ENCODE measurements around the gene ARPC1B. TPM values are rescaled to one million over a fixed set of nuclear protein-coding genes. Genes with fewer than 3 reads are reported as not detected.

ARPC1B gene
- total and polyA plus RNA-seq, 2 experiments from 2014 or later: 485 to 599 TPM

- Histone ChIP-seq H3K36me3 (ENCODE audit: low read depth) (peaks cover 32% of the 10 kb centered on the region), H3K27me3 (replicated peaks; ENCODE audit: insufficient read depth) (no peaks in the 10 kb centered on the region), H3K79me2 (ENCODE audit: insufficient read depth) (peaks cover 6% of the 10 kb centered on the region; the same call in 1 of the 2 replicates), H3K9me3 (ENCODE audit: low read depth) (no peaks in the 10 kb centered on the region), H4K20me1 (ENCODE audit: insufficient read depth) (no peaks in the 10 kb centered on the region), H3K4me3 (no peak overlapping the region), H3K27ac (no peak overlapping the region), H2AFZ (no peak overlapping the region), H3K9me2 (ENCODE audit: insufficient read depth) (no peaks in the 10 kb centered on the region), H3K4me2 (ENCODE audit: unreplicated experiment) (no peak overlapping the region), H3F3A (ENCODE audit: insufficient read depth) (peaks cover 38% of the 10 kb centered on the region), H3K4me1 (ENCODE audit: insufficient read depth) (peaks cover 11% of the 10 kb centered on the region), H3K9ac (no peak overlapping the region)
- TF ChIP-seq EZH2 (IDR thresholded peaks at IDR 0.05; ENCODE audit: insufficient read depth, poor library complexity, severe bottlenecking) (no peak), EZH2phosphoT487 (IDR thresholded peaks at IDR 0.05; ENCODE audit: insufficient read depth, low read depth) (no peak)
- WGBS, 2 experiments (ENCODE audit: low coverage in 1 of 2, low lambda C conversion rate in 2 of 2, missing lambda C conversion rate in 2 of 2): 77 to 84% methylated on average over 10 to 11 of the region's 11 CpGs
- in situ Hi-C loops (cut with MboI): no loop called here
- DNase-seq: no peak
These were observed 7.9 kb upstream of the ARPC1B start for GRCh38 chr7:99366646-99367045.

GRCh38 chr7:99368750-99369389, 5.7 kb upstream of the ARPC1B start:
- in situ Hi-C loops (cut with MboI): no loop called here
- H3K9me2 ChIP-seq (ENCODE audit: insufficient read depth): no peaks in the 10 kb centered on the region
- 92 to 95% methylated on average over 13 of the region's 13 CpGs for WGBS, 2 experiments (ENCODE audit: low coverage in 1 of 2, low lambda C conversion rate in 2 of 2, missing lambda C conversion rate in 2 of 2)
- H4K20me1 ChIP-seq (ENCODE audit: insufficient read depth): no peaks in the 10 kb centered on the region
- H2AFZ ChIP-seq: no peak overlapping the region
- peaks cover 24% of the 10 kb centered on the region for H3F3A ChIP-seq (ENCODE audit: insufficient read depth)
- H3K9ac ChIP-seq: no peak overlapping the region
- no peaks in the 10 kb centered on the region for H3K27me3 ChIP-seq (replicated peaks; ENCODE audit: insufficient read depth)
- H3K36me3 ChIP-seq (ENCODE audit: low read depth): peaks cover 23% of the 10 kb centered on the region; the same call in 1 of the 2 replicates
- DNase-seq: no peak
- peaks cover 7% of the 10 kb centered on the region for H3K4me1 ChIP-seq (ENCODE audit: insufficient read depth)
- no peak overlapping the region for H3K4me3 ChIP-seq
- H3K27ac ChIP-seq: no peak overlapping the region
- no peak overlapping the region for H3K4me2 ChIP-seq (ENCODE audit: unreplicated experiment)
- peaks cover 6% of the 10 kb centered on the region; the same call in 1 of the 2 replicates for H3K79me2 ChIP-seq (ENCODE audit: insufficient read depth)
- TF ChIP-seq EZH2 (IDR thresholded peaks at IDR 0.05; ENCODE audit: insufficient read depth, poor library complexity, severe bottlenecking): no peak
- TF ChIP-seq EZH2phosphoT487 (IDR thresholded peaks at IDR 0.05; ENCODE audit: insufficient read depth, low read depth): no peak
- no peaks in the 10 kb centered on the region for H3K9me3 ChIP-seq (ENCODE audit: low read depth)

GRCh38 chr7:99369767-99370391, 4.7 kb upstream of the ARPC1B start:
- Histone ChIP-seq H3K27me3 (replicated peaks; ENCODE audit: insufficient read depth) (no peaks in the 10 kb centered on the region), H3K9me2 (ENCODE audit: insufficient read depth) (no peaks in the 10 kb centered on the region), H3K4me2 (ENCODE audit: unreplicated experiment) (no peak overlapping the region), H2AFZ (no peak overlapping the region), H3K79me2 (ENCODE audit: insufficient read depth) (0 out of 2 replicates have a peak, but pooled peaks cover 3% of the 10 kb centered on the region), H3K27ac (peak overlapping the region; percentile 20; the same call in 1 of the 2 replicates), H3K4me1 (ENCODE audit: insufficient read depth) (peaks cover 7% of the 10 kb centered on the region), H3F3A (ENCODE audit: insufficient read depth) (peaks cover 24% of the 10 kb centered on the region), H3K9ac (no peak overlapping the region), H3K9me3 (ENCODE audit: low read depth) (no peaks in the 10 kb centered on the region), H3K36me3 (ENCODE audit: low read depth) (peaks cover 16% of the 10 kb centered on the region; the same call in 1 of the 2 replicates), H3K4me3 (no peak overlapping the region), H4K20me1 (ENCODE audit: insufficient read depth) (no peaks in the 10 kb centered on the region)
- 40 to 46% methylated on average over 9 of the region's 9 CpGs for WGBS, 2 experiments (ENCODE audit: low coverage in 1 of 2, low lambda C conversion rate in 2 of 2, missing lambda C conversion rate in 2 of 2)
- no peak for TF ChIP-seq EZH2phosphoT487 (IDR thresholded peaks at IDR 0.05; ENCODE audit: insufficient read depth, low read depth)
- TF ChIP-seq EZH2 (IDR thresholded peaks at IDR 0.05; ENCODE audit: insufficient read depth, poor library complexity, severe bottlenecking): no peak
- in situ Hi-C loops (cut with MboI): no loop called here
- peak; percentile 44 for DNase-seq

GRCh38 chr7:99371376-99371920, 3.1 kb upstream of the ARPC1B start:
- no peak for TF ChIP-seq EZH2phosphoT487 (IDR thresholded peaks at IDR 0.05; ENCODE audit: insufficient read depth, low read depth)
- no peak for TF ChIP-seq EZH2 (IDR thresholded peaks at IDR 0.05; ENCODE audit: insufficient read depth, poor library complexity, severe bottlenecking)
- 82 to 85% methylated on average over 11 of the region's 11 CpGs for WGBS, 2 experiments (ENCODE audit: low coverage in 1 of 2, low lambda C conversion rate in 2 of 2, missing lambda C conversion rate in 2 of 2)
- DNase-seq: peak; percentile 21
- H3K4me3 ChIP-seq: no peak overlapping the region
- peaks cover under 1% of the 10 kb centered on the region; the same call in 1 of the 2 replicates for H3K36me3 ChIP-seq (ENCODE audit: low read depth)
- peaks cover 18% of the 10 kb centered on the region for H3K79me2 ChIP-seq (ENCODE audit: insufficient read depth)
- H3K4me1 ChIP-seq (ENCODE audit: insufficient read depth): peaks cover 16% of the 10 kb centered on the region
- H3K9me3 ChIP-seq (ENCODE audit: low read depth): no peaks in the 10 kb centered on the region
- peaks cover 28% of the 10 kb centered on the region for H3F3A ChIP-seq (ENCODE audit: insufficient read depth)
- no peak overlapping the region for H3K4me2 ChIP-seq (ENCODE audit: unreplicated experiment)
- H3K9ac ChIP-seq: no peak overlapping the region
- H4K20me1 ChIP-seq (ENCODE audit: insufficient read depth): no peaks in the 10 kb centered on the region
- in situ Hi-C loops (cut with MboI): no loop called here
- no peak overlapping the region for H3K27ac ChIP-seq
- H2AFZ ChIP-seq: no peak overlapping the region
- H3K9me2 ChIP-seq (ENCODE audit: insufficient read depth): no peaks in the 10 kb centered on the region
- no peaks in the 10 kb centered on the region for H3K27me3 ChIP-seq (replicated peaks; ENCODE audit: insufficient read depth)
